ENCODE measurements around the gene CDHR2. TPM values are rescaled to one million over a fixed set of nuclear protein-coding genes. Genes with fewer than 3 reads are reported as not detected.
"Not testable (repeated sequence)": the region's sequence is repeated elsewhere in the genome, so short reads cannot be mapped to it uniquely, and the experiment has no call there.

Gene CDHR2
- polyA plus RNA-seq, 1 donor: 0.17 TPM

- DNase-seq: peak; percentile 38
Measured at GRCh38 chr5:176596689-176597416, 47.7 kb downstream of the CDHR2 start.

- DNase-seq: no peak
Measured at GRCh38 chr5:176597417-176598389, 48.6 kb downstream of the CDHR2 start.

- not testable (repeated sequence) for DNase-seq
Measured at GRCh38 chr5:176599749-176600430, 50.7 kb downstream of the CDHR2 start.

- DNase-seq: no peak
Measured at GRCh38 chr5:176601901-176602482, 52.9 kb downstream of the CDHR2 start.

GRCh38 chr5:176603091-176603490 lies 53.9 kb downstream of the CDHR2 start:
- no peak for DNase-seq

- no peak for DNase-seq
Measured at GRCh38 chr5:176606032-176606431, 56.9 kb downstream of the CDHR2 start.

- no peak for DNase-seq
Measured at GRCh38 chr5:176606875-176607274, 57.7 kb downstream of the CDHR2 start.

- no peak for DNase-seq
Measured at GRCh38 chr5:176608142-176608705, 59.1 kb downstream of the CDHR2 start.

GRCh38 chr5:176608937-176609723 lies 60.0 kb downstream of the CDHR2 start:
- DNase-seq: no peak

- peak; percentile 68 for DNase-seq
Measured at GRCh38 chr5:176609724-176610434, 60.7 kb downstream of the CDHR2 start, which contains the start of gene GPRIN1. Gene GPRIN1, minus strand, starts transcription at chr5:176610156. Its CDS starts 10,322 bp downstream, at chr5:176599834.

- DNase-seq: no peak
Measured at GRCh38 chr5:176610435-176610773, 61.3 kb downstream of the CDHR2 start.

- DNase-seq: peak; percentile 81
Measured at GRCh38 chr5:176611435-176611834, 62.3 kb downstream of the CDHR2 start.

- DNase-seq: no peak
Measured at GRCh38 chr5:176612008-176612407, 62.9 kb downstream of the CDHR2 start.

GRCh38 chr5:176612855-176613254 lies 63.7 kb downstream of the CDHR2 start:
- DNase-seq: no peak

- no peak for DNase-seq
Measured at GRCh38 chr5:176614805-176615478, 65.8 kb downstream of the CDHR2 start.

- DNase-seq: no peak
Measured at GRCh38 chr5:176616511-176616910, 67.4 kb downstream of the CDHR2 start.

- DNase-seq: no peak
Measured at GRCh38 chr5:176618783-176619182, 69.6 kb downstream of the CDHR2 start.

GRCh38 chr5:176619203-176619568 lies 70.0 kb downstream of the CDHR2 start:
- DNase-seq: peak; percentile 37

GRCh38 chr5:176619569-176620332 lies 70.6 kb downstream of the CDHR2 start:
- DNase-seq: no peak
